RCC 7860 (cell line): Measurements from ENCODE around the gene TUBGCP6.
A peak's percentile ranks its signal among the peaks of the same experiment; 100 is the strongest.

Source experiments
- DNase-seq: peaks from one replicate; pipeline ENCODE4 v3.0.0-alpha.2; 2015; ENCODE audit warnings: low spot score
- FAIRE-seq: peaks from 2 replicates; lab custom pipeline; 2012; peaks lifted over from hg19 to GRCh38; lab: Jason Lieb, UNC

The TUBGCP6 gene

DNA sequence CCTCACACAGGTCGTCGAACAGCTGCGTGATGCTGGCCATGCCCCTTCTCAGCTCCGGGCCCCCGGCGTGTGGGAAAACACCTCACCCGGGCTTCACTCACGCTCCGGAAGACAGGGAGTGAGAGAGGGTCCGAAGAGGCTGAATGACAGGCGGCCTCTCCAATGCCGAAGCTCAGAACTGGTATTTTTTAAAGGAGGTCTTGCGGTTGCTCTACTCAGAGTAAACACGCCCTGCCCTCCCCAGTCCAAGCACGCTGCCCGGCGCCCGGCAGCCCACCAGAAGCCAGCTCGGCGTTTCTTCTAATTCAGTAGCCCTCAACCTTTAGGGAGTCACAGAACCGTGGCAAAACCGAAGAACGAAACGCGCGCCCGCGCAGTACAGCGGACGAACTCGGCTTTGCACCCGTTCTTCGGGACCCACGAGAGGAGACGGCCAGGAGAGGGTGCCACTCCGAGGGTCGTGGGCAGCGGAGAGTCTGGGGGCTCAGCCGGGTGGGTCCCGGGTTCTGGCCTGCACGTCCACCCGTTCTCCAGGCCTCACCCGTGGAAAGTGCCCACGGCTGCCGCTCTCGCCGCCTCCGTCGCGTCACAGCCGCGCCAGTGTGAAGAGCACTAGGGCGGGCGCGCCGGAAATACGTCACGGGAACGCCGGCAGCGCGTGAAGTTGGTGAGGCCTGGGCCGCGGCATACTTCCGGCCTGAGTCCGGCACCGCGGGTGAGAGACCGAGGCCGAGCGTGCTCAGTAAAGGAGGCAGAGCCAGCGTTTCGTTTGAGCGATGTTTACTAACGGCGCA, at the start of gene TUBGCP6:
Gene TUBGCP6, minus strand, starts transcription at position 604 of the 794 bp plus-strand sequence. Its CDS starts 564 bp downstream, at position 40.
- FAIRE-seq (no peak), DNase-seq (peak; percentile 74)

GRCh38 chr22:50294319-50294656, 49.5 kb upstream of the TUBGCP6 start:
- FAIRE-seq = no peak
- DNase-seq = no peak

GRCh38 chr22:50293441-50294318, 48.9 kb upstream of the TUBGCP6 start:
- DNase-seq = peak; percentile 79
- no peak for FAIRE-seq

DNA sequence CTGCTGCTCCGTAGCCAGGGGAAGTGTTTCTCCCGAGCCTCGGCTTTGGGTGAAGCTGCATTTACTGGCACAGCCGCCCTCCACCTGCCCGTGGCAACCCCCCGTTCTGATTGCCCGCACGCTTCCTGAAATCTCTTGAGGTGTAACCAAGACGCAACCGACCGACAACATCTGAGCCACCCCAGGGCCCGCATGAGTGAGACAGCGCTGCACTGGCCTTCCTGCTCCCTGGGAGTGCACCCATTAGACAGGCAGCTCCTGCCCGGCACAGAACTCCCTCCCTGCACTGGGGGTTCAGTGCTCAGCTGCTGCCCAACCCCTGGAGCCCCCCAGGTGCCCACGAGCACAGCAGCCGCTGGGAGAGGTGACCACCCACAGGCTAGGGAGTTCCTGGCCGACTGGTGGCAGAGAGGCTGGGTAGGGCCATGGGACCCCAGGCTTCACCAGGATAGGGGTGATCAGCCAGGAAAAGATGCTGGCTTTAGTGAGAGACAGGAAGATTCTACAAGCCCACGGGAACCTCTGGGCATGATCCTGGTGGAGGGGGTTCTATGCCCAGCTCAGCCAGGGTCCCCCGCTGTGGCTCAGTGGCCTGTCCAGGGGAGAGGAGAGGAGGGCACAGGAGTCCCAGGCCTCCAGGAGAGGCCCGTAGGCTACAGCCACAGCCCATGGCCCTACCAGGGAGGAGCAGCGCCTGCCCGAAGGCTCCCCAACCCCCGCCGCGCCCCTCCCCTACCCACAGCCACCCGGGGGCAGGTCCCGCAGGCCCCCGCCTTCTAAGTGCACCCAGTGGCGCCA, 48.0 kb upstream of the TUBGCP6 start:
- no peak for FAIRE-seq

GRCh38 chr22:50289942-50290630, 45.3 kb upstream of the TUBGCP6 start:
- DNase-seq (no peak), FAIRE-seq (no peak)

More for the DNA sequence above, 48.0 kb upstream of the TUBGCP6 start:
- DNase-seq = peak; percentile 51

DNA sequence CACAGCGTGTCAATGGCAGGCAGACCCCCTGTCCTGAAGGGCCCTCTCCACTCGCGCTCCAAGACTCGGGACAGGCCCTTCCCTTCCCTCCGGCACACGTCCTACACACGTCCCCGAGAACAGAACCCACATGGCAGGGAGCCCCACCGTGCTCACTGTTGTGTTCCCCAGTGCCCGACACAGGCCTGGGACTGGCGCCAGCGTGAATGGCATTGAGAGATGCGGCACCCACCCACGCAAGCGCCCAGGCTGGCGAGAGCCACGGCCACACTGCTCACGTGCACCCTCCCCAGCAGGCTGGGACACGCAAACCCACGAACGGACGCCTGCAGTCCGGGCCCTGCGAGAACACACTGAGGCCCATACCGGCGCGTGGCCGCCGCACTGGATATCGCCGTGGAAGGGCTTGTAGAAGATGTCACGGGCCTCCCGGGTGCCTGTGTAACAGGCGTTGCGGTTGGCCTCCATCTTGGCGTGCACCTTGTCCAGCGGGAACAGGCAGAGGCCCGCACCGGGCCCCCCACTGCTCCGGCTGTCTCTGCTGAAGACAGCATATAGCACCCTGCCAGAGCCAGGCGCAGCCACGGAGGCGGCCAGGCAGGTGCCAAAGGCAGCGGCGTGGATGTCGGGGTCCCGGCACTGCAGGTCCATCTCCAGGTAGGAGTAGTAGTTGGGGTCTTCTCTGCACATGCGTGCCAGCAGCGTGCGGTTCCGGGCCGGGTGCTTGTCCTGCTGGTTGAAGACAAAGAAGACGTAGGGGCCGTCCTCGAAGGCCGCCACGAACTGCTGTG, 44.5 kb upstream of the TUBGCP6 start:
- FAIRE-seq (no peak), DNase-seq (no peak)

- DNase-seq = no peak
- no peak for FAIRE-seq
These were observed 42.9 kb upstream of the TUBGCP6 start for GRCh38 chr22:50287731-50288130.

- DNase-seq = no peak
- FAIRE-seq = no peak
These were observed 42.0 kb upstream of the TUBGCP6 start for GRCh38 chr22:50286701-50287318.

GRCh38 chr22:50286275-50286674, 41.5 kb upstream of the TUBGCP6 start:
- DNase-seq = no peak
- no peak for FAIRE-seq

GRCh38 chr22:50285568-50286229, 40.9 kb upstream of the TUBGCP6 start:
- no peak for DNase-seq
- FAIRE-seq = no peak

DNA sequence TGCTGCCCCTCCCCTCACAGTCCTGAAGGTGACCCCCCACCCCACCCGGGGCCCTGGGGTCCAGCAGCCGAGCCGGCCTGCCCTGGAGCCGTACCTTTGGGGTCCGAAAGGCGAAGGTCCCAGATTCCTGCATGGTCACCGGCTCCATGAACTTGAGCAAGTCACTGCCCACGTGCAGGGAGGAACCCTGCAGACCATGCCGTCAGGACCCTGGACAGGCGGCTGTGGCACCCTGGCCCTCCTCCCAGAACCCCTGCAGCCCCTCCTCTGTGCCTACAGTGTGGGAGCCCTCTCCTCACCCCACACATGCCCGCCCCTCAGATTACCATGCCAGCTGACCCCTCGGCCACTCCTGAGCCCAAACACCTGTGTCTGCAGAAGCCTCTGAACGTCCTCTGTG, 39.7 kb upstream of the TUBGCP6 start:
- no peak for FAIRE-seq

GRCh38 chr22:50283821-50284220, 39.0 kb upstream of the TUBGCP6 start:
- DNase-seq = no peak
- no peak for FAIRE-seq

More for the DNA sequence above, 39.7 kb upstream of the TUBGCP6 start:
- DNase-seq = no peak

DNA sequence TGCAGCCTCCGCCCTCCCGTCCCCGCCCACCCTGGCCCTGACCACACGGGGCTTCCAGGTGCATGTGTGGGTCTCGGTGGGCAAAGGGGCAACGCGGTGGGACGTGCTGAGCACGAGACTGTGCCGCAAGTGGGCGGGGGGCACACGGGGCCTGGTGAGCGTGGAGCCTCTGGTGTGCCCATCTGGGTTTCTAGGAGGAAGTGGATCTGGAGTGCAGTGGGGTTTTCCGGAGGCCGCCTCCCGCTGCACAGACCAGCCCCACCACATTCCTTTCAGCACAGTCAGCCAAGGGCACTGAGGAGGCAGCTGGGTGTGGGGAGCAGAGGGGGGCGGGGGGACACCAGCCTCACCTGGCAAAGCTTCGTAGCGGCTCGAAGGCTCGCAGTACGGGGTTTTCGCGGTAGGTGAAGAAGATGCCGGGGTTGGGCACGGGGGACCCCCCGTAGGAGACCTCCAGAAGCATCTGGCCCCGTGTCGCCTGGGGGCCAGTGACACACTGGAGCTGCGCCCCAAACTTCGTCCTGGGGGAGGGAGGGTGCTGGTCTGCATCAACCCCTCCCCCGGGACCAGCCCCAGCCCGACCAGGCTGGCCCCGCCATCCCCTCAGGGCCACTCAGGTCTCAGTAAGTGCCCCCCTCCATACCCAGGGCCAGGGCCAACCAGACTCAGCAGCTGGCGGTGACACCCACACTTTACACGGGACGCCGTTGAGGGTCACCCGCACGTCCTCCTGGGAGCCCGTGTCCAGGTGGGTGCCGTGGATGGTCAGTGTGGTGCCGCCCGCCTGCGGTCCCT, 37.7 kb upstream of the TUBGCP6 start:
- DNase-seq = peak; percentile 88
- FAIRE-seq = peak; percentile 73

DNA sequence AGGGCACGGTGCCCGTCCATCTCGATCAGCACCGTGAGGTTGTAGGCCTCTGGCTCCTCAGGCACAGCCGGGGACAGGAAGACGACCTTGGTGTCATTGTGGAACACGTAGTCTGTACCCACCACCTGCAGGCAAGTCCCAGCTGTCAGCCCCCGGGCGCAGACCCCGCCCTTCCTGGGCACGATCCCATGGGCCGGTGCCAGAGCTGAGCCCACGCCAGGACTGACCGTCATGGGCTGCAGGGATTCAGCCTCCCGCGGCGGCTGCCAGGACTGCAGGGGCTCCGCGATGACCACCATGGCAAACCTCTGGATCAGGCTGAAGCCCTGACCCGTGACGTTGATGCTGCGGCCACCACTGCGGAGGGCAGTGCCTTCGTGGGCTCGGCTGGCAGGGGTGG, 37.1 kb upstream of the TUBGCP6 start:
- FAIRE-seq = no peak

DNA sequence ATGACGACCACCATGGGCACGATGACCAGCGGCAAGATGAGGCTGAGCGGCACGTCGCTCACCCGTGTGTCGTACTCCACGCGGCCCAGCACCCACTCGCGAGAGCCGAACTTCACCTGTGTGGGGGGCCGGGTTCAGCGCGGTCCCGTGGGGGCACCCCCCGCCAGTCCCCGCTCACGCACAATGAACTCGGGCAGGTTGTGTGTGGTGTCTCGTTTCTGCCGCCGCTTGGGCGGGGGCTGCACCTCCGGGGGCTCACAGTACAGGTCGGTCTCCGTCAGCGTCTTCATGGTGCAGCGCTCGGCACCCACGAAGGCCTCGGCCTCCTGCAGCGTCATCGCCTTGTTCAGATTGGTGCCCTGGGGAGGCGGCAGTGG, 36.5 kb upstream of the TUBGCP6 start:
- no peak for DNase-seq
- FAIRE-seq = no peak

More for the DNA sequence above, 37.1 kb upstream of the TUBGCP6 start:
- peak; percentile 60 for DNase-seq

DNA sequence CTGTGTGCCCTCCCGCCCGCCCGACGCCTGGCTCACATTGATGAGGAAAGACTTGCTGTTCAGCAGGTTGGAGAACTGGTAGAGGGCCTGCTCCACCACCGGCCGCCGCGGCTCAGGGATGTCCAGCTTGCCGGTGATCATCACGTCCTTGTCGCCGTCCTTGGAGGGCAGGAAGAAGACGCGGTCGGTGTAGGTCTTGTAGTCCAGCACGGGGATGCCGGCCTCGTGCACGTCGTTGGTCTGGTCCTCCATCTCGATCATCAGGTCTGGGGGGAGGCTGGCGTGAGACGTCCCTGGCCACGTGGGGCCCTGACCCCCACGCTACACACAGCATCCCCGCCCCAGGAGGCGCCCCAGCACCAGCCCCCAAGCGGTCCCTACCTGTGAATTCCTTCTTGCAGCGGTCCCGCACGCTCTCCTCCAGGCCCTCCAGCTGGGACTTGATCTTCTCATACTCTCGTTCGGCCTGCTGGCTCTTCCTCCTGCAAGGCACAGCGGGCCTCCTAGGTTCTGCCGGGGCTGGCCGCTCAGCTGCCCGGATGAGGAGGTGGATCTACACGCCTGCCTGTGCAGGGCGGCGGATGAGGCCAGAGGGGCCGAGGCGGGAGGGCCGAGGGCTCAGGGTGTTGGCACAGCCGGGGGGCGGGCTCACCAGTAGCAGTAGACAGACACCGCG, 36.0 kb upstream of the TUBGCP6 start:
- DNase-seq = no peak
- no peak for FAIRE-seq

GRCh38 chr22:50280022-50280707, 35.3 kb upstream of the TUBGCP6 start:
- DNase-seq (no peak), FAIRE-seq (no peak)
